Measurements from ENCODE around the gene CHRNB1.

- no peak for TF ChIP-seq CTCF (IDR thresholded peaks at IDR 0.05; ENCODE audit: insufficient read depth, low read depth, low read length)
- TF ChIP-seq EZH2 (IDR thresholded peaks at IDR 0.05; ENCODE audit: insufficient read depth, low read length): no peak
Measured at GRCh38 chr17:7415784-7416183, 29.1 kb upstream of the CHRNB1 start.
